K562 (cell line): ENCODE results near the gene CEL. TPM values are rescaled to one million over a fixed set of nuclear protein-coding genes. Genes with fewer than 3 reads are reported as not detected.

Experiments used
- BCL6 ChIP-seq: fragments of 250-450 bp; sonication (Bioruptor Pico); IDR thresholded peaks from 2 replicates; pipeline ENCODE4 v1.4.0; 2020
- BCOR ChIP-seq: fragments of 450-650 bp; IDR thresholded peaks from 2 replicates; pipeline ENCODE4 v1.6.1; 2016
- CBFA2T3 ChIP-seq: fragments of 450-650 bp; IDR thresholded peaks from 2 replicates; pipeline ENCODE4 v1.6.1; 2017
- E2F1 ChIP-seq: sonication (generic); formaldehyde crosslinking; IDR thresholded peaks from 2 replicates; pipeline ENCODE4 v1.8.1; 2023; ENCODE audit warnings: mild to moderate bottlenecking, missing genetic modification reagents, moderate library complexity
- EHMT2 ChIP-seq: fragments of 450-650 bp; IDR thresholded peaks from 2 replicates; pipeline ENCODE4 v1.6.1; 2018; ENCODE audit warnings: antibody characterized with exemption
- ESRRA ChIP-seq: fragments of 450-650 bp; IDR thresholded peaks from 2 replicates; pipeline ENCODE4 v1.6.1; 2014; ENCODE audit warnings: low read depth, mild to moderate bottlenecking, moderate library complexity, borderline replicate concordance
- FOXJ3 ChIP-seq: sonication (generic); formaldehyde crosslinking; IDR thresholded peaks from 2 replicates; pipeline ENCODE4 v1.4.0; 2020; ENCODE audit warnings: mild to moderate bottlenecking, missing genetic modification reagents
- FUS ChIP-seq: fragments of 200-400 bp; formaldehyde crosslinking; optimal IDR thresholded peaks from 2 replicates; pipeline ENCODE3; 2017; ENCODE audit warnings: low read depth, low read length
- GATA2 ChIP-seq: sonication (generic); formaldehyde crosslinking; IDR thresholded peaks from 2 replicates; pipeline ENCODE4 v1.4.0; 2020; ENCODE audit warnings: mild to moderate bottlenecking, missing genetic modification reagents
- HDAC1 ChIP-seq, 2 experiments: fragments of 450-650 bp; IDR thresholded peaks; 2 replicates each; pipeline ENCODE4 v1.6.1; 2016 to 2017; ENCODE audit warnings: inconsistent platforms in 1 of 2, mild to moderate bottlenecking in 1 of 2, moderate library complexity in 1 of 2
- KDM1A ChIP-seq, 2 experiments: fragments of 450-650 bp; IDR thresholded peaks; 2 replicates each; pipeline ENCODE4 v1.6.1; 2016; ENCODE audit warnings: mild to moderate bottlenecking in 2 of 2
- MEIS2 ChIP-seq: fragments of 450-650 bp; IDR thresholded peaks from 2 replicates; pipeline ENCODE4 v1.6.1; 2014; ENCODE audit warnings: mild to moderate bottlenecking; ENCODE audit not compliant: partially characterized antibody
- MYNN ChIP-seq, 2 experiments: sonication (generic); formaldehyde crosslinking in 1 of 2; IDR thresholded peaks; 2 replicates each; pipeline versions ENCODE4 v1.5.0 to v1.6.1; 2016 to 2020; ENCODE audit warnings: antibody characterized with exemption in 1 of 2, missing genetic modification reagents in 1 of 2
- NFE2 ChIP-seq: IDR thresholded peaks from 2 replicates; pipeline ENCODE4 v1.6.1; 2014; ENCODE audit warnings: antibody characterized with exemption, low read depth
- NRF1 ChIP-seq, 2 experiments: fragments of 450-650 bp; IDR thresholded peaks in 1 of 2; conservative IDR thresholded peaks in 1 of 2; 2 replicates each; pipeline ENCODE4 v1.6.1; 2014; ENCODE audit warnings: mild to moderate bottlenecking in 2 of 2
- PKNOX1 ChIP-seq: fragments of 450-650 bp; IDR thresholded peaks from 2 replicates; pipeline ENCODE4 v1.6.1; 2016
- POLR2AphosphoS2 ChIP-seq: IDR thresholded peaks from 2 replicates; pipeline ENCODE4 v1.6.1; 2012; ENCODE audit warnings: low read length, improper control_type of control experiment
- POLR2B ChIP-seq: fragments of 450-650 bp; IDR thresholded peaks from 2 replicates; pipeline ENCODE4 v1.6.1; 2018; ENCODE audit warnings: low read depth; ENCODE audit not compliant: partially characterized antibody
- POLR2G ChIP-seq: fragments of 200-400 bp; formaldehyde crosslinking; IDR thresholded peaks from 2 replicates; pipeline ENCODE4 v1.6.1; 2017; ENCODE audit warnings: low read depth, mild to moderate bottlenecking, antibody characterized with exemption, low read length, moderate library complexity
- PURB ChIP-seq: sonication (generic); formaldehyde crosslinking; IDR thresholded peaks from 2 replicates; pipeline ENCODE4 v1.9.0; 2021; ENCODE audit warnings: low read depth, mild to moderate bottlenecking, missing genetic modification reagents
- RCOR1 ChIP-seq, 2 experiments: IDR thresholded peaks; 2 replicates each; pipeline ENCODE4 v1.6.1; 2012; ENCODE audit warnings: low read depth in 2 of 2, low read length in 2 of 2, borderline replicate concordance in 1 of 2, improper control_type of control experiment in 1 of 2
- TFAP4 ChIP-seq: sonication (generic); formaldehyde crosslinking; IDR thresholded peaks from 2 replicates; pipeline ENCODE4 v1.8.0; 2022; ENCODE audit warnings: missing genetic modification reagents, mild to moderate bottlenecking, moderate library complexity, borderline replicate concordance
- TRIM24 ChIP-seq, 2 experiments: fragments of 450-650 bp; IDR thresholded peaks; 2 replicates each; pipeline ENCODE4 v1.6.1; 2016
- ZNF146 ChIP-seq: IDR thresholded peaks from one replicate; pipeline ENCODE4 v1.6.1; 2018; ENCODE audit warnings: missing compliant biosample characterization; ENCODE audit not compliant: unreplicated experiment
- ZNF316 ChIP-seq: fragments of 450-650 bp; IDR thresholded peaks from 2 replicates; pipeline ENCODE4 v1.6.1; 2016
- ZNF740 ChIP-seq, 3 experiments: fragments of 200-800 bp in 1 of 3; sonication (Bioruptor generic) in 1 of 3; sonication (generic) in 1 of 3; formaldehyde crosslinking in 1 of 3; IDR thresholded peaks; 2 replicates each; pipeline versions ENCODE4 v1.6.1 to v1.8.0; 2016 to 2022; ENCODE audit warnings: mild to moderate bottlenecking in 2 of 3, missing compliant biosample characterization in 2 of 3, missing genetic modification characterization in 2 of 3, missing genetic modification reagents in 1 of 3
- polyA plus RNA-seq, 8 experiments: library from polyadenylated mRNA; depleted of rRNA in 4 of 8; stranded (reverse) in 5 of 8; unstranded in 3 of 8; fragments of >200 nt; fragmentation: Nextera tagmentation in 2 of 8; fragmentation: Illumina TruSeq in 1 of 8; extraction: Ambion mirVana in 2 of 8; extraction: Trizol in 1 of 8; gene quantifications; 2 replicates each; pipeline versions ENCODE4 v1.2.1 to v1.2.3, GENCODE V29; 2011 to 2014; ENCODE audit warnings: inconsistent platforms in 1 of 8, missing spikeins in 1 of 8
- total RNA-seq, 7 experiments: library from RNA; depleted of rRNA in 6 of 7; stranded (reverse); fragments of >200 nt in 6 of 7; fragmentation: Illumina TruSeq in 2 of 7; extraction: Trizol in 2 of 7; gene quantifications; 2 replicates each; pipeline versions ENCODE4 v1.2.1 to v1.2.3, GENCODE V29; 2011 to 2021; ENCODE audit warnings: low replicate concordance in 1 of 7

Gene CEL
- total and polyA plus RNA-seq, 9 of the 15 experiments (the other 6 are each of a cell fraction or from before 2014, with no cell fraction given): 0.09 to 3.0 (median 0.51) TPM; not detected in 2

- TF ChIP-seq MEIS2 (peak; percentile 23), TRIM24 (IDR thresholded peaks at IDR 0.05) (peak; percentile 14 to 55; a peak in 1 of 4 replicates), EHMT2 (no peak), HDAC1 (IDR thresholded peaks at IDR 0.05) (peak in 1 of 2 experiments; percentile 50; a peak in 1 of 4 replicates), PKNOX1 (peak; percentile 78), BCOR (0 out of 2 replicates have a peak, but pooled peaks have one; percentile 28), TFAP4 (CRISPR knock-in tag) (no peak), RCOR1 (IDR thresholded peaks at IDR 0.05; ENCODE audit: borderline replicate concordance in 1 of 2, low read depth in 2 of 2, low read length in 2 of 2) (peak in 1 of 2 experiments; percentile 54; a peak in 2 of 4 replicates), FOXJ3 (CRISPR knock-in tag) (no peak), GATA2 (CRISPR knock-in tag) (no peak), POLR2B (peak; percentile 45), POLR2AphosphoS2 (peak; percentile 34; the same call in 1 of the 2 replicates), ZNF316 (peak; percentile 41; the same call in 1 of the 2 replicates), MYNN (IDR thresholded peaks at IDR 0.05) (no peak), MYNN (CRISPR knock-in tag; IDR thresholded peaks at IDR 0.05) (no peak), NRF1 (conservative IDR thresholded peaks at IDR 0.05 in 1 of 2, IDR thresholded peaks at IDR 0.05 in 1 of 2) (peak; percentile 12 to 42; a peak in 3 of 4 replicates), FUS (no peak), ZNF740 (CRISPR knock-in tag; IDR thresholded peaks at IDR 0.05) (no peak), ZNF740 (tag; IDR thresholded peaks at IDR 0.05) (no peak), PURB (CRISPR knock-in tag) (no peak), NFE2 (peak; percentile 61), CBFA2T3 (peak; percentile 25), BCL6 (CRISPR knock-in tag) (no peak), E2F1 (CRISPR knock-in tag) (no peak), ESRRA (peak; percentile 57; the same call in 1 of the 2 replicates), KDM1A (IDR thresholded peaks at IDR 0.05) (peak in 1 of 2 experiments; percentile 21; a peak in 1 of 4 replicates), POLR2G (peak; percentile 42; the same call in 1 of the 2 replicates), ZNF146 (CRISPR knock-in tag) (no peak)
Measured at GRCh38 chr9:133058550-133059320, 3.0 kb upstream of the CEL start (continued).
